CD4-positive, alpha-beta T cell (primary cell): Measurements from ENCODE around the gene PCDHGA4. TPM values are rescaled to one million over a fixed set of nuclear protein-coding genes. Genes with fewer than 3 reads are reported as not detected.

Source experiments
- ATAC-seq: fragments of 200-7000 bp; cut with Tn5 transposase; one replicate; pipeline ENCODE4 v1.10.0; 2022; ENCODE audit warnings: mild to moderate bottlenecking; ENCODE audit not compliant: poor library complexity
- CTCF ChIA-PET: fragments of 350-600 bp; sonication (Branson Sonifier 250); formaldehyde crosslinking; loops from one replicate; lab custom pipeline; 2021; ENCODE audit warnings: antibody characterized with exemption, inconsistent platforms; lab: Charles Lee
- POLR2A ChIA-PET: fragments of 350-600 bp; sonication (Branson Sonifier 250); formaldehyde crosslinking; loops from one replicate; lab custom pipeline; 2021; ENCODE audit warnings: antibody characterized with exemption, inconsistent platforms; lab: Charles Lee
- DNase-seq, 14 experiments: peaks; one replicate each; pipeline ENCODE4 v3.0.0-alpha.2; 2013 to 2020; ENCODE audit warnings: mixed read lengths in 2 of 14
- H3K27ac ChIP-seq, 2 donors: one replicate each; pipeline versions ENCODE4 v1.5.1 to v1.7.0; 2013; ENCODE audit warnings: low read length in 2 of 2, low read depth in 1 of 2, mild to moderate bottlenecking in 1 of 2
- H3K27me3 ChIP-seq, 2 experiments: 1 replicate in 1 of 2; 2 replicates in 1 of 2; pipeline versions ENCODE4 v1.6.1 to v1.7.0; 2013; ENCODE audit warnings: low read length in 2 of 2, control low read depth in 1 of 2, mild to moderate bottlenecking in 1 of 2, moderate library complexity in 1 of 2; ENCODE audit not compliant: insufficient read depth in 2 of 2, control insufficient read depth in 1 of 2
- H3K36me3 ChIP-seq: one replicate; pipeline ENCODE4 v1.6.1; 2013; ENCODE audit warnings: low read length, control low read depth; ENCODE audit not compliant: insufficient read depth
- H3K4me1 ChIP-seq: one replicate; pipeline ENCODE4 v1.6.1; 2013; ENCODE audit warnings: low read length, control low read depth; ENCODE audit not compliant: insufficient read depth
- H3K4me3 ChIP-seq: one replicate; pipeline ENCODE4 v1.5.1; 2013; ENCODE audit warnings: mild to moderate bottlenecking, low read length, moderate library complexity
- H3K9me3 ChIP-seq, 2 experiments: 1 replicate in 1 of 2; 2 replicates in 1 of 2; pipeline versions ENCODE4 v1.6.1 to v1.7.0; 2013; ENCODE audit warnings: low read length in 2 of 2, mild to moderate bottlenecking in 2 of 2, control low read depth in 1 of 2, moderate library complexity in 1 of 2; ENCODE audit not compliant: control insufficient read depth in 1 of 2, insufficient read depth in 1 of 2
- H3K27ac Mint-ChIP-seq: one replicate; pipeline ENCODE4 v1.8.0; 2020; ENCODE audit warnings: mixed read lengths
- H3K27me3 Mint-ChIP-seq: one replicate; pipeline ENCODE4 v1.8.0; 2021; ENCODE audit warnings: mixed read lengths
- H3K36me3 Mint-ChIP-seq: one replicate; pipeline ENCODE4 v1.8.0; 2021; ENCODE audit warnings: low read depth, mixed read lengths
- H3K4me1 Mint-ChIP-seq: one replicate; pipeline ENCODE4 v1.8.0; 2021; ENCODE audit warnings: low read depth, mixed read lengths
- H3K4me3 Mint-ChIP-seq: one replicate; pipeline ENCODE4 v1.8.0; 2020; ENCODE audit warnings: mild to moderate bottlenecking, mixed read lengths
- H3K9me3 Mint-ChIP-seq: one replicate; pipeline ENCODE4 v1.8.0; 2020; ENCODE audit warnings: mixed read lengths
- CTCF ChIP-seq: fragments of 200-600 bp; IDR thresholded peaks from one replicate; pipeline ENCODE4 v1.8.0; 2022; ENCODE audit warnings: antibody characterized with exemption, mild to moderate bottlenecking
- intact Hi-C, 2 experiments: fragments of 100-400 bp; cut with DNase I in 1 of 2; cut with micrococcal nuclease in 1 of 2; formaldehyde crosslinking; loops; one replicate each; pipeline versions ENCODE4 v1.15.1 to v1.9.0; 2023 to 2025; cut with DNase I, micrococcal nuclease
- total RNA-seq, 174 experiments: library from RNA in 2 of 174; stranded (reverse) in 2 of 174; gene quantifications; one replicate each; pipeline ENCODE4 v1.2.3 and lab custom pipeline; 2021 to 2026

Gene PCDHGA4
- total RNA-seq, 2 experiments from 2014 or later, result 0.08 TPM

DNA sequence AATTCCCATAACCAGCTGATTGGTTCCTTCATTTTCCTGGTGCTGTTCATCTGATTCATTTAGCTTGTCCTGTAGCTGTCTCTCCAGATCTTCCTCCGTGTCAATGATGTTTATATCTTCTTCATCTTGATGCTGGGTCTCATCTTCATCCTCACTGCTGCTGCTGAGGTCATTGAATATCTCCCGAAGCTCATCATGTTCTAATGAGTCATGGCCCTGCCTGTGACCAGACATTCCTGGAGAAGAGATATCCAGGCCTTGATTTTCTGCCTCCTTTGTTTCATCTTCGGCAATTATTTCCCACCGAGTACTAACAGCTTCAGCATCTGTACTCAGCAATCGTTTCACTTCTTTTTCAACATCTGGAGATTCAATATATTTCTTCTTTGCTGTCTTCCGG lies 35.6 kb upstream of the PCDHGA4 start:
- Histone ChIP-seq H3K4me3 (no peak overlapping the region), H3K4me1 (peaks cover 14% of the 10 kb centered on the region), H3K27ac (no peak overlapping the region), H3K36me3 (peaks cover 13% of the 10 kb centered on the region), H3K27me3 (no peaks in the 10 kb centered on the region), H3K9me3 (peaks cover 43 to 74% of the 10 kb centered on the region in 2 experiments)
- peaks cover 85% of the 10 kb centered on the region for H3K36me3 Mint-ChIP-seq
- H3K27ac Mint-ChIP-seq, result peak overlapping the region; percentile 97
- no peak for ATAC-seq
- ChIA-PET CTCF (interaction anchor here (1.0 to 2.9 kb wide), 8 partner anchors 23 to 248 kb away, joined by 3 to 23 read pairs (median 5); partner anchors contain the start of genes PCDHGA10 and PCDHGB4), POLR2A (interaction anchor here (1.2 to 2.7 kb wide), 2 partner anchors 239 to 317 kb away, joined by 3 to 14 read pairs; no protein-coding TSS in a partner anchor)
- intact Hi-C loops, result no loop called here
- peaks cover 24% of the 10 kb centered on the region for H3K9me3 Mint-ChIP-seq
- TF ChIP-seq CTCF, result no peak
- H3K27me3 Mint-ChIP-seq, result no peaks in the 10 kb centered on the region
- peaks cover 41% of the 10 kb centered on the region for H3K4me1 Mint-ChIP-seq
- no peak for DNase-seq
- H3K4me3 Mint-ChIP-seq, result peak overlapping the region; percentile 95

- H3K27ac Mint-ChIP-seq, result peak overlapping the region; percentile 97
- ATAC-seq (no peak), DNase-seq (no peak)
- POLR2A ChIA-PET, result interaction anchor here (0.7 to 2.7 kb wide), 23 partner anchors 9 to 1053 kb away, joined by 3 to 32 read pairs (median 5); partner anchors contain the start of genes ANKHD1, DELE1, DIAPH1 and EIF4EBP3
- CTCF ChIA-PET, result interaction anchor here (0.6 to 2.9 kb wide), 22 partner anchors 11 to 318 kb away, joined by 3 to 23 read pairs (median 4); partner anchors contain the start of genes DIAPH1, HDAC3, PCDHB14 and PCDHGA1
- Histone ChIP-seq H3K4me3 (peak overlapping the region; percentile 78), H3K9me3 (peaks cover 43 to 69% of the 10 kb centered on the region in 2 experiments), H3K36me3 (peaks cover 13% of the 10 kb centered on the region), H3K27ac (no peak overlapping the region), H3K27me3 (no peaks in the 10 kb centered on the region), H3K4me1 (peaks cover 14% of the 10 kb centered on the region)
- intact Hi-C loops, result loop anchor here (1.0 to 10.0 kb wide), 5 partner anchors 95 to 775 kb away; partner anchors contain the start of genes PCDHGA10 (in 1 of the 2) and PCDHGB7 (in 1 of the 2)
- H3K4me1 Mint-ChIP-seq, result peaks cover 41% of the 10 kb centered on the region
- peaks cover 83% of the 10 kb centered on the region for H3K36me3 Mint-ChIP-seq
- H3K9me3 Mint-ChIP-seq, result peaks cover 21% of the 10 kb centered on the region
- no peaks in the 10 kb centered on the region for H3K27me3 Mint-ChIP-seq
- TF ChIP-seq CTCF, result no peak
- H3K4me3 Mint-ChIP-seq, result peak overlapping the region; percentile 95
Observed at GRCh38 chr5:141319699-141320098, 35.1 kb upstream of the PCDHGA4 start.

GRCh38 chr5:141320225-141321169 lies 34.3 kb upstream of the PCDHGA4 start, which contains the start of gene TAF7:
Gene TAF7 (minus strand): TSS chr5:141320784. CDS start chr5:141320044, 740 bp downstream.
- peaks cover 14% of the 10 kb centered on the region for H3K4me1 ChIP-seq
- Mint-ChIP-seq H3K36me3 (peaks cover 78% of the 10 kb centered on the region), H3K4me3 (peak within 1 kb of the TSS; percentile 95), H3K9me3 (peaks cover 14% of the 10 kb centered on the region), H3K27me3 (no peaks in the 10 kb centered on the region), H3K27ac (peak within 1 kb of the TSS; percentile 97), H3K4me1 (peaks cover 37% of the 10 kb centered on the region)
- no peaks in the 10 kb centered on the region for H3K27me3 ChIP-seq
- intact Hi-C loops, result loop anchor here (1.0 to 10.0 kb wide), 5 partner anchors 94 to 774 kb away; partner anchors contain the start of genes PCDHGA10 (in 1 of the 2) and PCDHGB7 (in 1 of the 2)
- CTCF ChIA-PET, result interaction anchor here (0.6 to 2.9 kb wide), 22 partner anchors 10 to 318 kb away, joined by 3 to 23 read pairs (median 4); partner anchors contain the start of genes DIAPH1, HDAC3, PCDHB14 and PCDHGA1
- peak within 1 kb of the TSS; percentile 78 for H3K4me3 ChIP-seq
- ATAC-seq (peak; percentile 87), DNase-seq (peak; percentile 85 to 96 (median 91))
- H3K9me3 ChIP-seq, result peaks cover 43 to 61% of the 10 kb centered on the region in 2 experiments
- H3K36me3 ChIP-seq, result peaks cover 13% of the 10 kb centered on the region
- POLR2A ChIA-PET, result interaction anchor here (0.7 to 2.7 kb wide), 26 partner anchors 8 to 1053 kb away, joined by 3 to 32 read pairs (median 5); partner anchors contain the start of genes ANKHD1, DELE1, DIAPH1 and EIF4EBP3
- H3K27ac ChIP-seq, result peak within 1 kb of the TSS; percentile 93 to 99
- TF ChIP-seq CTCF, result peak; percentile 80
